IMR-90 (cell line): ENCODE measurements around the gene KCTD19. TPM values are rescaled to one million over a fixed set of nuclear protein-coding genes. Genes with fewer than 3 reads are reported as not detected.

ENCODE experiments used
- ATAC-seq: fragments of 200-7000 bp; cut with Tn5 transposase; 2 replicates; pipeline ENCODE4 v1.9.1; 2020; ENCODE audit warnings: low read depth, mild to moderate bottlenecking, moderate library complexity
- BruUV-seq: library from RNA; stranded (reverse); fragments of 400-500 nt; replicated peaks from 2 replicates; lab custom pipeline; 2021; lab: Mats Ljungman, UMichigan
- CTCF ChIA-PET: fragments of 300-600 bp; formaldehyde crosslinking; extraction: SDS; loops from one replicate; lab custom pipeline; 2021; ENCODE audit warnings: antibody characterized with exemption; lab: Yijun Ruan, JAX
- POLR2A ChIA-PET: fragments of 300-600 bp; sonication (Branson Sonifier 250); formaldehyde crosslinking; loops from one replicate; lab custom pipeline; 2022; ENCODE audit warnings: antibody characterized with exemption; ENCODE audit not compliant: unreplicated experiment; lab: Charles Lee
- DNase-seq: peaks from one replicate; pipeline ENCODE4 v3.0.0; 2013
- H2AFZ ChIP-seq: replicated peaks from 2 replicates; pipeline ENCODE3; 2013; ENCODE audit warnings: low read length, mild to moderate bottlenecking; ENCODE audit not compliant: poor library complexity
- H2AK5ac ChIP-seq: 2 replicates; pipeline ENCODE4 v1.6.1; 2013; ENCODE audit warnings: low read depth, low read length, inconsistent platforms
- H2AK9ac ChIP-seq: replicated peaks from 2 replicates; pipeline ENCODE3; 2013; ENCODE audit warnings: mild to moderate bottlenecking, low read depth, low read length, moderate library complexity; ENCODE audit not compliant: poor library complexity
- H2BK120ac ChIP-seq: 2 replicates; pipeline ENCODE4 v1.6.1; 2013; ENCODE audit warnings: low read depth, low read length, inconsistent platforms
- H2BK15ac ChIP-seq: 3 replicates; pipeline ENCODE4 v1.6.1; 2013; ENCODE audit warnings: low read depth, low read length, inconsistent platforms
- H2BK20ac ChIP-seq: 2 replicates; pipeline ENCODE4 v1.6.1; 2013; ENCODE audit warnings: low read depth, mild to moderate bottlenecking, inconsistent platforms, low read length, moderate library complexity
- H2BK5ac ChIP-seq: 2 replicates; pipeline ENCODE4 v1.6.1; 2013; ENCODE audit warnings: mild to moderate bottlenecking, low read depth, low read length, inconsistent platforms; ENCODE audit not compliant: poor library complexity, severe bottlenecking
- H3K14ac ChIP-seq: replicated peaks from 2 replicates; pipeline ENCODE4 v1.6.1; 2013; ENCODE audit warnings: low read depth, low read length, inconsistent platforms
- H3K18ac ChIP-seq: 2 replicates; pipeline ENCODE4 v1.6.1; 2013; ENCODE audit warnings: low read depth, low read length, control low read depth
- H3K23ac ChIP-seq: 2 replicates; pipeline ENCODE4 v1.6.1; 2013; ENCODE audit warnings: low read depth, low read length, inconsistent platforms
- H3K27ac ChIP-seq: 2 replicates; pipeline ENCODE4 v1.5.1; 2013; ENCODE audit warnings: mild to moderate bottlenecking, control low read depth, low read length; ENCODE audit not compliant: insufficient read depth
- H3K27me3 ChIP-seq: 2 replicates; pipeline ENCODE4 v1.6.1; 2013; ENCODE audit warnings: low read length; ENCODE audit not compliant: control insufficient read depth, insufficient read depth
- H3K36me3 ChIP-seq: 2 replicates; pipeline ENCODE4 v1.6.1; 2013; ENCODE audit warnings: low read length, mixed read lengths; ENCODE audit not compliant: control insufficient read depth, insufficient read depth
- H3K4ac ChIP-seq: 2 replicates; pipeline ENCODE4 v1.6.1; 2013; ENCODE audit warnings: low read depth, low read length, inconsistent platforms
- H3K4me1 ChIP-seq: 2 replicates; pipeline ENCODE4 v1.6.1; 2013; ENCODE audit warnings: low read length, mixed read lengths; ENCODE audit not compliant: control insufficient read depth, insufficient read depth
- H3K4me2 ChIP-seq: 2 replicates; pipeline ENCODE4 v1.6.1; 2013; ENCODE audit warnings: low read depth, mild to moderate bottlenecking, control low read depth, low read length, moderate library complexity
- H3K4me3 ChIP-seq: 2 replicates; pipeline ENCODE4 v1.5.1; 2013; ENCODE audit warnings: low read depth, mild to moderate bottlenecking, control low read depth, low read length, moderate library complexity; ENCODE audit not compliant: insufficient read depth
- H3K56ac ChIP-seq: 2 replicates; pipeline ENCODE4 v1.6.1; 2013; ENCODE audit warnings: low read length, inconsistent platforms; ENCODE audit not compliant: insufficient read depth; ENCODE audit errors: extremely low read depth
- H3K79me1 ChIP-seq, 2 experiments: 2 replicates each; pipeline ENCODE4 v1.6.1; 2013; ENCODE audit warnings: low read length in 2 of 2, inconsistent platforms in 1 of 2, low read depth in 1 of 2
- H3K9ac ChIP-seq: 2 replicates; pipeline ENCODE4 v1.6.1; 2013; ENCODE audit warnings: low read depth, low read length, control low read depth
- H3K9me1 ChIP-seq: 2 replicates; pipeline ENCODE4 v1.6.1; 2013; ENCODE audit warnings: low read length, inconsistent platforms; ENCODE audit not compliant: insufficient read depth
- H3K9me3 ChIP-seq: 2 replicates; pipeline ENCODE4 v1.6.1; 2013; ENCODE audit warnings: low read length; ENCODE audit not compliant: control insufficient read depth, insufficient read depth
- H4K20me1 ChIP-seq: 2 replicates; pipeline ENCODE4 v1.6.1; 2013; ENCODE audit warnings: low read length, inconsistent platforms; ENCODE audit not compliant: insufficient read depth
- H4K5ac ChIP-seq: 2 replicates; pipeline ENCODE4 v1.6.1; 2013; ENCODE audit warnings: mild to moderate bottlenecking, low read depth, low read length, control low read depth
- H4K8ac ChIP-seq, 2 experiments: 2 replicates each; pipeline ENCODE4 v1.6.1; 2013; ENCODE audit warnings: low read depth in 2 of 2, low read length in 2 of 2, control low read depth in 1 of 2, inconsistent platforms in 1 of 2
- H4K91ac ChIP-seq: 2 replicates; pipeline ENCODE4 v1.6.1; 2013; ENCODE audit warnings: low read depth, low read length, inconsistent platforms; ENCODE audit not compliant: insufficient read depth
- BHLHE40 ChIP-seq: fragments of 150-350 bp; IDR thresholded peaks from 2 replicates; pipeline ENCODE4 v1.6.1; 2016; ENCODE audit warnings: mild to moderate bottlenecking, low read depth, low read length
- CEBPB ChIP-seq: IDR thresholded peaks from 2 replicates; pipeline ENCODE4 v1.6.1; 2012; ENCODE audit warnings: low read depth, low read length, improper control_type of control experiment
- CHD1 ChIP-seq: IDR thresholded peaks from 2 replicates; pipeline ENCODE4 v1.6.1; 2012; ENCODE audit warnings: low read depth, low read length, improper control_type of control experiment
- MAFK ChIP-seq: IDR thresholded peaks from 2 replicates; pipeline ENCODE4 v1.6.1; 2012; ENCODE audit warnings: low read depth, low read length, improper control_type of control experiment
- MXI1 ChIP-seq: IDR thresholded peaks from 2 replicates; pipeline ENCODE4 v1.6.1; 2012; ENCODE audit warnings: low read depth, mild to moderate bottlenecking, low read length, moderate library complexity, borderline replicate concordance
- NFE2L2 ChIP-seq: fragments of 150-350 bp; IDR thresholded peaks from 2 replicates; pipeline ENCODE4 v1.6.1; 2016; ENCODE audit warnings: low read depth, mild to moderate bottlenecking, low read length
- RAD21 ChIP-seq: IDR thresholded peaks from 2 replicates; pipeline ENCODE4 v1.6.1; 2012; ENCODE audit warnings: low read length, improper control_type of control experiment
- WGBS, 2 experiments: methylation state at CpG; one replicate each; pipeline versions ENCODE4 v1.1.5 to v1.1.7; 2013; ENCODE audit warnings: missing lambda C conversion rate in 2 of 2; ENCODE audit not compliant: insufficient read length in 1 of 2; ENCODE audit errors: extremely low coverage in 2 of 2; 5-methylcytosine and 5-hydroxymethylcytosine counted together
- dilution Hi-C: fragments of 300-500 bp; cut with HindIII; formaldehyde crosslinking; loops from one replicate; pipeline ENCODE4 v1.14.3; 2018; ENCODE audit warnings: low sequenced_read_pairs; ENCODE audit not compliant: unreplicated experiment
- in situ Hi-C: fragments of 300-500 bp; cut with MboI; formaldehyde crosslinking; loops from 3 replicates; pipeline ENCODE4 v1.14.3; 2019; ENCODE audit warnings: low sequenced_read_pairs, inconsistent platforms, mixed read lengths
- intact Hi-C: fragments of 100-400 bp; cut with micrococcal nuclease; formaldehyde crosslinking; loops from 2 replicates; pipeline ENCODE4 v1.10.0; 2022
- polyA plus RNA-seq, 3 experiments: library from polyadenylated mRNA; depleted of rRNA; stranded (reverse); fragments of >200 nt; gene quantifications; 2 replicates each; pipeline ENCODE4 v1.2.3, GENCODE V29; 2012; ENCODE audit warnings: low replicate concordance in 1 of 3
- total RNA-seq: library from RNA; depleted of rRNA; stranded (reverse); fragments of >200 nt; gene quantifications from 2 replicates; pipeline ENCODE4 v1.2.3, GENCODE V29; 2012
- TF ChIP-seq, protein P1 (sequence below): fragments of 150-350 bp; IDR thresholded peaks from 2 replicates; pipeline ENCODE4 v1.6.1; 2017; ENCODE audit warnings: mild to moderate bottlenecking, antibody characterized with exemption, low read length, low read depth

The KCTD19 gene
- total and polyA plus RNA-seq, 2 of the 4 experiments (the other 2 are of a cell fraction), result under 0.01 to 0.07 TPM

DNA sequence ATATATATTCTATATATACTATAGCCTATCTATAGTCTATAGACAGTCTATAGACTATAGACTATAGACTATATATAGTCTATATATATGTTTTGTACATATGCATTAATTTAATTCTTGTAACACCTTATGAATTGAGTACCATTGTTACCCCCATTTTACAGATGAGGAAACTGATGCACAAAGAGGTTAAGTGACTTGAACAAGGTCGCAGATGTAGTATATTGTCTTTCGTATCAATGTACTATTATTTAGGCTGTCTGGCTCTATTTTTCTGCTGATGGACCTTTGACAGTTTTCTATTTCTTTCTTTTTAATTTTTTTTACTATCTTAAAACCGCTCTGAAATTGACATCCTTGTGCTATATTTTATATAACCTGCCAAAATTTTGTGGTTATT is 14.7 kb upstream of the KCTD19 start:
- Histone ChIP-seq H2AK5ac (no peak overlapping the region), H3K23ac (no peak overlapping the region), H4K8ac (no peak overlapping the region), H3K9me3 (no peaks in the 10 kb centered on the region), H2AK9ac (no peak overlapping the region), H3K4me3 (no peak overlapping the region), H3K79me1 (no peaks in the 10 kb centered on the region), H3K27me3 (no peaks in the 10 kb centered on the region), H4K20me1 (no peaks in the 10 kb centered on the region), H2AFZ (no peak overlapping the region), H3K9ac (no peak overlapping the region), H3K4me1 (no peaks in the 10 kb centered on the region), H3K18ac (no peak overlapping the region), H3K4ac (no peak overlapping the region), H2BK20ac (no peak overlapping the region), H3K27ac (no peak overlapping the region), H4K5ac (no peak overlapping the region), H2BK15ac (no peak overlapping the region), H2BK5ac (no peak overlapping the region), H3K14ac (no peak overlapping the region), H3K36me3 (no peaks in the 10 kb centered on the region), H3K9me1 (no peaks in the 10 kb centered on the region), H4K91ac (no peak overlapping the region), H3K56ac (no peak overlapping the region), H3K4me2 (no peak overlapping the region), H2BK120ac (no peak overlapping the region)
- TF ChIP-seq NFE2L2 (no peak), CEBPB (no peak), MAFK (no peak), BHLHE40 (no peak), MXI1 (no peak), RAD21 (no peak), CHD1 (no peak)
- TF ChIP-seq, protein P1, sequence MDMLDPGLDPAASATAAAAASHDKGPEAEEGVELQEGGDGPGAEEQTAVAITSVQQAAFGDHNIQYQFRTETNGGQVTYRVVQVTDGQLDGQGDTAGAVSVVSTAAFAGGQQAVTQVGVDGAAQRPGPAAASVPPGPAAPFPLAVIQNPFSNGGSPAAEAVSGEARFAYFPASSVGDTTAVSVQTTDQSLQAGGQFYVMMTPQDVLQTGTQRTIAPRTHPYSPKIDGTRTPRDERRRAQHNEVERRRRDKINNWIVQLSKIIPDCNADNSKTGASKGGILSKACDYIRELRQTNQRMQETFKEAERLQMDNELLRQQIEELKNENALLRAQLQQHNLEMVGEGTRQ, result no peak
- DNase-seq, result no peak
- no CpG with 5 or more reads among the region's 3 CpGs for WGBS, 2 experiments
- in situ Hi-C loops (no loop called here), intact Hi-C loops (no loop called here), dilution Hi-C loops (no loop called here)
- CTCF ChIA-PET, result no interaction called here
- POLR2A ChIA-PET, result no interaction called here
- no TSS peak for BruUV-seq
- no peak for ATAC-seq
